ENCODE data around the gene KCNN3.

The KCNN3 gene

GRCh38 chr1:154747740-154748404, 122.2 kb downstream of the KCNN3 start:
- DNase-seq, result peak; percentile 73

- no peak for DNase-seq
These were observed 122.7 kb downstream of the KCNN3 start for GRCh38 chr1:154747380-154747739.

- no peak for DNase-seq
These were observed 123.3 kb downstream of the KCNN3 start for GRCh38 chr1:154746622-154747299.

- no peak for DNase-seq
These were observed 124.2 kb downstream of the KCNN3 start for GRCh38 chr1:154745750-154746425.

GRCh38 chr1:154745286-154745731, 124.8 kb downstream of the KCNN3 start:
- no peak for DNase-seq

- no peak for DNase-seq
These were observed 125.6 kb downstream of the KCNN3 start for GRCh38 chr1:154744352-154745035.

- no peak for DNase-seq
These were observed 126.5 kb downstream of the KCNN3 start for GRCh38 chr1:154743526-154744036.

- DNase-seq, result no peak
These were observed 127.5 kb downstream of the KCNN3 start for GRCh38 chr1:154742606-154743005.

- no peak for DNase-seq
These were observed 128.2 kb downstream of the KCNN3 start for GRCh38 chr1:154741741-154742495.

GRCh38 chr1:154741327-154741726, 128.8 kb downstream of the KCNN3 start:
- no peak for DNase-seq

- DNase-seq, result no peak
These were observed 130.4 kb downstream of the KCNN3 start for GRCh38 chr1:154739654-154740053.

GRCh38 chr1:154736841-154737240, 133.2 kb downstream of the KCNN3 start:
- DNase-seq, result no peak

- no peak for DNase-seq
These were observed 134.3 kb downstream of the KCNN3 start for GRCh38 chr1:154735804-154736168.

GRCh38 chr1:154735061-154735803, 134.8 kb downstream of the KCNN3 start:
- DNase-seq, result no peak

- no peak for DNase-seq
These were observed 136.5 kb downstream of the KCNN3 start for GRCh38 chr1:154733621-154734020.

GRCh38 chr1:154730986-154731489, 139.0 kb downstream of the KCNN3 start:
- no peak for DNase-seq

GRCh38 chr1:154730259-154730658, 139.8 kb downstream of the KCNN3 start:
- no peak for DNase-seq

- no peak for DNase-seq
These were observed 140.5 kb downstream of the KCNN3 start for GRCh38 chr1:154729577-154729976.

GRCh38 chr1:154729031-154729442, 141.0 kb downstream of the KCNN3 start:
- DNase-seq, result no peak

- no peak for DNase-seq
These were observed 143.0 kb downstream of the KCNN3 start for GRCh38 chr1:154726896-154727753.

GRCh38 chr1:154726443-154726842, 143.6 kb downstream of the KCNN3 start:
- DNase-seq, result no peak

Data from retina (tissue), 1 donor.